Measurements from ENCODE around the gene ZNF268. TPM values are rescaled to one million over a fixed set of nuclear protein-coding genes. Genes with fewer than 3 reads are reported as not detected.

The ZNF268 gene
- total RNA-seq, 1 experiment from 2014 or later, result 1.1 TPM

- BruUV-seq (replicated peaks), result no TSS peak
- Histone ChIP-seq H3K4me3 (ENCODE audit: low read length) (no peak overlapping the region), H3K9me2 (replicated peaks; ENCODE audit: low read length) (no peaks in the 10 kb centered on the region), H3K9ac (ENCODE audit: low read length) (no peak overlapping the region), H3K4me2 (ENCODE audit: low read length) (no peak overlapping the region), H3K27ac (ENCODE audit: low read length) (no peak overlapping the region), H3K4me1 (ENCODE audit: insufficient read depth, low read length) (no peaks in the 10 kb centered on the region), H3K27me3 (ENCODE audit: low read length) (no peaks in the 10 kb centered on the region), H3K36me3 (ENCODE audit: low read depth, low read length) (no peaks in the 10 kb centered on the region), H2AFZ (ENCODE audit: low read length) (no peak overlapping the region), H3K9me3 (ENCODE audit: low read length) (no peaks in the 10 kb centered on the region), H3K79me2 (ENCODE audit: low read length) (no peaks in the 10 kb centered on the region), H4K20me1 (ENCODE audit: low read length) (no peaks in the 10 kb centered on the region), H3F3A (ENCODE audit: low read length, unreplicated experiment) (no peaks in the 10 kb centered on the region)
- ATAC-seq (no peak), DNase-seq (no peak)
- TF ChIP-seq EZH2 (IDR thresholded peaks at IDR 0.05; ENCODE audit: low read length, unreplicated experiment) (no peak), CTCF (conservative IDR thresholded peaks at IDR 0.05; ENCODE audit: low read depth, low read length) (no peak), EZH2phosphoT487 (IDR thresholded peaks at IDR 0.05; ENCODE audit: borderline replicate concordance, low read length) (no peak)
- ChIA-PET CTCF (no interaction called here), POLR2A (ENCODE audit: unreplicated experiment) (no interaction called here)
- intact Hi-C loops (cut with micrococcal nuclease), result no loop called here
These were observed 39.9 kb downstream of the ZNF268 start for GRCh38 chr12:133221241-133221640.

GRCh38 chr12:133222211-133222610, 40.9 kb downstream of the ZNF268 start:
- no peaks in the 10 kb centered on the region for H4K20me1 ChIP-seq (ENCODE audit: low read length)
- no peaks in the 10 kb centered on the region for H3K4me1 ChIP-seq (ENCODE audit: insufficient read depth, low read length)
- H3K9ac ChIP-seq (ENCODE audit: low read length), result no peak overlapping the region
- ATAC-seq (no peak), DNase-seq (no peak)
- no peak overlapping the region for H3K27ac ChIP-seq (ENCODE audit: low read length)
- H3K4me2 ChIP-seq (ENCODE audit: low read length), result no peak overlapping the region
- H2AFZ ChIP-seq (ENCODE audit: low read length), result no peak overlapping the region
- no peaks in the 10 kb centered on the region for H3F3A ChIP-seq (ENCODE audit: low read length, unreplicated experiment)
- ChIA-PET POLR2A (ENCODE audit: unreplicated experiment) (no interaction called here), CTCF (no interaction called here)
- TF ChIP-seq EZH2 (IDR thresholded peaks at IDR 0.05; ENCODE audit: low read length, unreplicated experiment) (no peak), CTCF (conservative IDR thresholded peaks at IDR 0.05; ENCODE audit: low read depth, low read length) (no peak), EZH2phosphoT487 (IDR thresholded peaks at IDR 0.05; ENCODE audit: borderline replicate concordance, low read length) (no peak)
- H3K79me2 ChIP-seq (ENCODE audit: low read length), result no peaks in the 10 kb centered on the region
- BruUV-seq (replicated peaks), result no TSS peak
- H3K36me3 ChIP-seq (ENCODE audit: low read depth, low read length), result no peaks in the 10 kb centered on the region
- H3K9me2 ChIP-seq (replicated peaks; ENCODE audit: low read length), result no peaks in the 10 kb centered on the region
- no peaks in the 10 kb centered on the region for H3K27me3 ChIP-seq (ENCODE audit: low read length)
- no peak overlapping the region for H3K4me3 ChIP-seq (ENCODE audit: low read length)
- intact Hi-C loops (cut with micrococcal nuclease), result no loop called here
- H3K9me3 ChIP-seq (ENCODE audit: low read length), result no peaks in the 10 kb centered on the region

- Histone ChIP-seq H2AFZ (ENCODE audit: low read length) (no peak overlapping the region), H3K27ac (ENCODE audit: low read length) (no peak overlapping the region), H3K79me2 (ENCODE audit: low read length) (no peaks in the 10 kb centered on the region), H3F3A (ENCODE audit: low read length, unreplicated experiment) (no peaks in the 10 kb centered on the region), H3K4me3 (ENCODE audit: low read length) (no peak overlapping the region), H3K36me3 (ENCODE audit: low read depth, low read length) (no peaks in the 10 kb centered on the region), H4K20me1 (ENCODE audit: low read length) (no peaks in the 10 kb centered on the region), H3K9ac (ENCODE audit: low read length) (no peak overlapping the region), H3K9me3 (ENCODE audit: low read length) (no peaks in the 10 kb centered on the region), H3K4me2 (ENCODE audit: low read length) (no peak overlapping the region), H3K27me3 (ENCODE audit: low read length) (no peaks in the 10 kb centered on the region), H3K4me1 (ENCODE audit: insufficient read depth, low read length) (no peaks in the 10 kb centered on the region), H3K9me2 (replicated peaks; ENCODE audit: low read length) (no peaks in the 10 kb centered on the region)
- BruUV-seq (replicated peaks), result no TSS peak
- intact Hi-C loops (cut with micrococcal nuclease), result no loop called here
- ATAC-seq, result no peak
- ChIA-PET CTCF (no interaction called here), POLR2A (ENCODE audit: unreplicated experiment) (no interaction called here)
- no peak for DNase-seq
- TF ChIP-seq CTCF (conservative IDR thresholded peaks at IDR 0.05; ENCODE audit: low read depth, low read length) (no peak), EZH2 (IDR thresholded peaks at IDR 0.05; ENCODE audit: low read length, unreplicated experiment) (no peak), EZH2phosphoT487 (IDR thresholded peaks at IDR 0.05; ENCODE audit: borderline replicate concordance, low read length) (no peak)
These were observed 44.2 kb downstream of the ZNF268 start for GRCh38 chr12:133225527-133225926.

Data from PC-3 (cell line).